Activated T-cell treated with anti-CD3 and anti-CD28 coated beads for 1 hour (primary cell): ENCODE data around the gene PRRX1.

ENCODE experiments used
- DNase-seq: peaks from one replicate; pipeline ENCODE4 v3.0.0-alpha.2; 2020; ENCODE audit warnings: low read depth

The PRRX1 gene

DNA sequence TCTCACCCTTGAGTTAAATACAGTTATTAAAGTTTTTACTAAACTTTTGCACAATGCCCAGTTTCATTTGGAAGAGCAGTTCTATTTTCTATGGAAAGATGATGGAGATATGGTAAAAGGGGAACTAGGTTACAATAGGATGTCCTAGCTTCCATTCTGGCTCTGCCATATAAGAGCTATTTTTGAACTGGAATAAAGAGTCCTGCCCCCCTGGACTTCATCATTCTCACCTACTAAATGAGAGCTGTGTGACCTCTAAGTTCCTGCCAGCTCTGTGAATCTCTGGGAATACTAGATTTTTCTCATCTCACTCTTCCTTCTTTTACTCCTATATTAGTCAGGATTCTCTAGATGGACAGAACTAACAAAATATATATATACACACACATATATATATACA lies 106.3 kb downstream of the PRRX1 start:
- DNase-seq = no peak

DNA sequence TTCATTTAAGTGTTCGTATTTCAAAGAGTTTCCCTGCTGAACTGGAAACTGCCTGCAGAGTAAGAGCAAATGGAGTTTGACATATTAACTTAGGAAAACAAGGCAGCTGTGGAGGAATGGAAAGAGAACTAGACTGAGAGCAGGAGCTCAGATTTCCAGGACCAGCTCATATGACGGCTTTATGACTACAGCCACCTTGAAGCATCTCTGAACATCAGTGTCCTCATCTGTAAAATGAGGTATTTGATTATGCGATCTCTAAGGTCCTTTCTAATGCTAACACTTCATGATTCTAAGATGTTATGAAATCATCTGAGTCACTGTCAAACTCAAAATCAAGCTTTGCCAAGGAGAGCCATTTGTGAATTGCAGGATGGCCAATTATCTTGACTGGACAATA lies 112.3 kb downstream of the PRRX1 start:
- DNase-seq = no peak

DNA sequence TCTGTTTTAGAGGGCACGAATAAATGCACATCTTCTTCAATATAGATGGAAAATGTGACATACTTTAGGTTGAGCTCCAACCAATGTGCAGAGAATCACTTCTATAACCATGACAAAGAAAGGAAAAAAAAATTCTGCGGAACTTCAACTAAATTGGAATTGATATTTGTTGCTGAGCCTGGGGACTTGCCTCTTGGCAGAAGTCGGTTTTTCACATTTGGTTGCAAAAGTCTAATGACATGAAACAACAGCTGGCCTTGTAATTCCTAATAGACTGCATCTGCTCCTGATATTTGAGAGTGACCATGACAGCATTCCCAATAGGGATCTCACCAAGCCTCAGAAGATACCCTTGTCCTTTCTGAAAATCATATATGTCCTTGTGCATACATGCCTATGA lies 112.8 kb downstream of the PRRX1 start:
- no peak for DNase-seq
